ENCODE data around the gene PYCR2.
"Not testable (repeated sequence)": the region's sequence is repeated elsewhere in the genome, so short reads cannot be mapped to it uniquely, and the experiment has no call there.

PYCR2 gene

DNA sequence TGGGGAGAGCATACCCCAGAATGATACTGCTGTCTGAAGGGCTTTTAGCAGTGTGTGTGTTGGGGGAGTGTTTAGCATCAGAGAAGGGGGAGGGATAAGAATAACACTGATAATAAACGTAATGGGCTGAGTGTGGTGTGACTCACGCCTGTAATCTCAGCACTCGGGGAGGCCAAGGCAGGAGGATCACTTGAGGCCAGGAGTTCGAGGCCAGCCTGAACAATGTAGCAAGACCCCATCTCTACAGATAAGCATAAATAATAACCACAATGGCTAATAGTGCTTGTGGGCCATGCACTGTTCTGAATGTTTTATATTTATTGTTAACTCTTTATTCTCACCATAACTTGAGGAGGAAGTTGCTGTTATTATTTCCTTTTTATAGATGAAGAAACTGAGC is 19.5 kb upstream of the PYCR2 start:
- no peak for DNase-seq (ENCODE audit: extremely low read depth in 1 of 2, low read depth in 1 of 2)

DNA sequence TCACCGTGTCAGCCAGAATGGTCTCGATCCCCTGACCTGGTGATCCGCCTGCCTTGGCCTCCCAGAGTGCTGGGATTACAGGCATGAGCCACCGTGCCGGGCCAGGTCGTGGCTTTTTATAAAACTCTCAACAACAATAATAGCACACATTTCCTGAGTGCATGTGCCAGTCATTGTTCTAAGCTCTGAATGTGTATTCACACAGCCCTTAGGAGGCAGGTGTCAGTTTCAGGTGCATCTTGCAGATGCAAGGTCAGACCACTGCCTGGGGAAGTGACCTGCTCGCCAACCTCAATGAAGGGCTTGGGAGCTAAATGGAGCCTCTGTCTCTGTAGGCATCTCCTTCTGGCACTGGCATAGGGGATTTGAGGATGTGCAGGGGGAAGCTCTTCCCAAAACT is 18.5 kb upstream of the PYCR2 start:
- DNase-seq (ENCODE audit: extremely low read depth in 1 of 2, low read depth in 1 of 2) = no peak

DNA sequence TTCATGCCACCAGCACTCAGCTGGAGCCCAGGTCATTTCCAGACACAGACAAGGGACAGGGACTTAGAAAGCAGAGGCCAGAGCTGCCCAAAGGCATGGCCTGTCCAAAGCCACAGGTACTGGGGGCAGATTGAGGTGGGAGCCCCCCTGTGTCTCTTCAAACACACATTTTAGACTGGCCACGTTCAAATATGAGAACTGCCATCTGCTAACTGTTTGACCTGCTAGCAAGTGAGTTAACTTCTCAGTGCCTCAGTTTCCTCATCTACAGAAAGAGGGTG is 17.8 kb upstream of the PYCR2 start:
- DNase-seq (ENCODE audit: extremely low read depth in 1 of 2, low read depth in 1 of 2) = no peak

DNA sequence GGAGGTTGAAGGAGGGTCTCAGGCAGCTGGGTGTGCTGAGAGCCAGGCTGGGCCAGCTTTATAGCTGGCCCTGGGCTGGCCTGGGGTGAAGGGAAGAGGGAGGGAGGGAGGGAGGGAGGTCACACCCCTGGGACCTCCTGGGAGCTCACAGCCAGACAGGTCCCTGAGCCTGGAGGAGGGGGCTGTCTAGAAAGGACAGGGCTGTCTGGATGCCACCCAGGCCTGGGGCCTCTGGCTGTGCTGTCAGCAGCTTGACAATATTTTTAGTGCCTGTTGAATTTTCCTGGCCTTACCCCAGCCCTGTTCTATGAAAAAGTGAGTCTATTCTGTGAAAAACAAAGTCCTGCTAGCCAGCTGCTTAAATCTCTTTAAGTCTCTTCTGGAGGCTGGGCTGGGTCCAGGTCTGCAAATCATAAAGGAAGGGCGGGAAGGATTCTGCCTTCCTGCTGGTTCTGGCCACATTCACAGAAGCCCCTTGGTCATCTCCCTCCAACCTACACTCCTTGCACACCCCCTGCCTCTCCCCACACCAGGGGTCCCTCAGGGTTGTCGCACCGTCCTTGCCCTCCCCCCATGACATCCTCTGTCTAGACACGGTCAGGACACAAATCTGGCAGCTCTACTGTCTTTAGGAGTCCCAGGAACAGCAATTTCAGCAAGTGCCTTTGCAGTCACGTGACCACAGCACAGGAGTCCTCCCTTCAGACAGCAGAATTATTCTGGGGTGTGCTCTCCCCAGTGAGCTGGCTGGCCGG is 17.3 kb upstream of the PYCR2 start, which contains the start of gene LEFTY2:
Gene LEFTY2 (minus strand): TSS at position 34 of the 755 bp plus-strand sequence. CDS start 80 bp downstream, outside the sequence.
- DNase-seq (ENCODE audit: extremely low read depth in 1 of 2, low read depth in 1 of 2) = no peak

DNA sequence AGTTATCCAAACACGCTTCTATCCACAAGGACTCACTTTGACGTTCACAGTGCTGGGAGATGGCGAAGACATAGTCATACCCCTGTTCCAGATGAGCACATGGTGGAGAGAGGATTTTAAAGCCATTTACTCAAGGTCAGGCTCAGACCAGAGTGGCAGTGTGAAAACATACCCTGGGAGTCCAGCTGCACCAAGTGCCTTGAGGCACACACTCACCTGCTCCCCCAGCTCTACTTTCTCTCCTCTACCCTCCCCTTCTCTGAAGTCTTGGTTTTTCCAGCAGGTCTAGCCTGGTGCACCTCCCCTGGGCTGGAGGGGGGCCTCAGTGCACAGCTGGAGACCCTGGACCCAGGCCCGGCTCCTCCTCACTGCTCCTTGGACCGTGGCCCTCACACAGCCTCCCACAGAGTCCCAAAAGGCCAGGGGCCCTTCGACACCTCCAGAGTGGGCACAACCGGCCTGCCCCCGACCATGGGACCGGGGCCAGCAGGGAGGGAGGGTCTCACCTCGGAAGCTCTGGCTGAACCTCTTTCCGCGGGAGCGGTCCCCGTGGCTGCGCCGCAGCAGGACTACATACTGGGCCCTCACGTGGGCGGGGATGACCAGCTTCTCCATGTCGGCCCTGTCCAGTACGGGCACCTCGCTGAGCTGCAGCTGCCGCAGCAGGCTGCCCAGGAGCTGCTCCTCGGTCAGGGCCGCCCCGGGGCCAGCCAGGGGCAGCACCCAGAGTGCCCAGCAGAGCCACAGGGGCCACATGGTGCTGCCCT is 16.5 kb upstream of the PYCR2 start:
- no peak for DNase-seq (ENCODE audit: extremely low read depth in 1 of 2, low read depth in 1 of 2)

DNA sequence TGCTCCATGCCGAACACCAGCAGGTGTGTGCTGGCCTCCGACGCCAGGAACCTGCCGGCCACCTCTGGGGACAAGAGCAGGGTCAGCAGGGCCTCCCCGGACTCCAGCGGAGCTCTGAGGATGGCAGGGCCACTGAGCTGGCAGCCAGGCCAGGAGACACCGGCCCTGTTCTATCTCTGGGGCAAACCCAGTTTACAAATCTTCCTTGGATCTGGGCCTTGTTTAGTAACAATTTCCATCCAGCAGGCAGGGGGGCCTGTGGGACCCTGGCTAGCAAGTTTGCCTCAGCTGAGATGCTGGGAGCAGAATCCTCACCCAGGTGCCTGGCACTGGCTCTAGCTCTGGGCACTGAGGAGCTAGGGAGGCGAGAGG is 15.9 kb upstream of the PYCR2 start:
- not testable (repeated sequence) for DNase-seq (ENCODE audit: extremely low read depth in 1 of 2, low read depth in 1 of 2)

DNA sequence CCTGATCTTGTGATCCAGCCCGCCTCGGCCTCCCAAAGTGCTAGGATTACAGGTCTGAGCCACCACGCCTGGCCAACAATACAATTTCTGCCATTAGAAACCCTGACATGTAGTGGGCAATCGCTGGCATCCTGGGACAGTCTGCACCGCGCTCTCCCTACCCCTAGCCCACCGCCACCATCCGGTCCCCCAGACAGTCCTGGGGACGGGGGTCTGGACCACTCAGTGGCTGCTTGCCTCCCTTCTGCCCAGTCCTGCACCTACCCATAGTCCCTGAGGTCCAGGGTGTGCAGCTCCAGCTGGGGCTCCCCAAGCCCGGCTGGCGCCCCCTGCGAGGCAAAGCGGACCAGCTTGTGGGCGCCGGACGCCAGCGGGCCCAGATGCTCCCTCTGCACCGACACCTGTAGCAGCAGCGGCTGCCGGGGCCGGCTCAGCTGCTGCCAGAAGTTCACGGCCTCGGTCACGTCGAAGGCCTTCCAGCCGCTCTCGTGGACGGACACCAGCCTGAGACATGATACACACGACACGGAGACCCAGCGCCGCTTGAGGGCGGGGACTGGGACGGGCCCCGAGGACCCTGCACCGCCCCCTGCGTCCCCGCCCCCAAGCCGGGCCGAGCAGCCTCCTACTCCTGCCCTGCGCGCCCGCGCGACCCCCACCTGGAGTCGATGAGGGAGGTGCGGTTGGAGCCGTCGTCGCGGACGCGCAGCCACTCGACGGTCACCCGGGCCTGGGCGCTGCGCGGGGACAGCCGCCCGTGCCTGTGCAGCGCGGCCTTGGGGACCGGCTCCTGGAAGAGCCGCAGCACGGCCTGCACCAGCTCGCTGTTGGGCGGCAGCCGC is 15.3 kb upstream of the PYCR2 start:
- not testable (repeated sequence) for DNase-seq (ENCODE audit: extremely low read depth in 1 of 2, low read depth in 1 of 2)

DNA sequence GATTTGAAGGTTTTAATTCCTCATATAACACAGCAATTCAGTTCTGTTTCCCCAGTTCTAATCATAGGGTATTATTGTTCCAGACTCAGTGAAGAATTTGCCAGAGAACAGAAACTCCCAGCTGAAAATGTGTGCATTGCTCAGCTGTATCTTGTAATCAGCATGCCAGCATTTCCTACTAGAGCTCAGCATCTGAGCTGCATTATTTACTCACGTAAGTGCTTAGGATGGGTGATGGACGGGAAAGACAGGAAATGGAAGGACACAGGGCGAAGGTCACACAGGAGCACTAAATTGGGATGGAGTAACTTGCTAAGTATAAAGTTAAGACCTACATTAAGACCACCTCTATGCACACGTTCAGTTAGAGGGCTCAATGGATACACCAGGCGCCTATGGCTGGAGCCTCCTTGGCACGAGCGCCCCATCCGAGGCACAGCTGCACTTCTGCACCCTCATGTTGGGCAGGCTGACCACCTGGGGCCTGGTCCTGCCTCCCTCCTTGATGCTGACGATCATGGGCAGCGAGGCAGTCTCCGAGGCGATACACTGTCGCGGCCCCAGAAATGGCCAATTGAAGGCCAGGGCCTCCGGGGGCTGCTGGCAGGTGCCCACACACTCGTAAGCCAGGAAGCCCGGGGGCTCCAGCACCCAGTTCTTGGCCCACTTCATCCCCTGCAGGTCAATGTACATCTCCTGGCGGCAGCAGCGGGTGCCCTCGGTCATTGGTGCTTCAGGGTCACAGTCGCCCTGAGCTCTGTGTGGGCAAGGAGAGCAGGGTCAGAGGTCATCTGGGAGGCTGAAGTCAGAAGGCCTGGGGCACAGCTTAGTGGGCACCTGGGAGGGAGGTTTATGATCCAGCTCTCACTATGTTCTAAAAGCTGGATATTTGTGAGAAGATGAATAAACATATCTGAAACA is 13.3 kb upstream of the PYCR2 start:
- DNase-seq (ENCODE audit: extremely low read depth in 1 of 2, low read depth in 1 of 2) = no peak

DNA sequence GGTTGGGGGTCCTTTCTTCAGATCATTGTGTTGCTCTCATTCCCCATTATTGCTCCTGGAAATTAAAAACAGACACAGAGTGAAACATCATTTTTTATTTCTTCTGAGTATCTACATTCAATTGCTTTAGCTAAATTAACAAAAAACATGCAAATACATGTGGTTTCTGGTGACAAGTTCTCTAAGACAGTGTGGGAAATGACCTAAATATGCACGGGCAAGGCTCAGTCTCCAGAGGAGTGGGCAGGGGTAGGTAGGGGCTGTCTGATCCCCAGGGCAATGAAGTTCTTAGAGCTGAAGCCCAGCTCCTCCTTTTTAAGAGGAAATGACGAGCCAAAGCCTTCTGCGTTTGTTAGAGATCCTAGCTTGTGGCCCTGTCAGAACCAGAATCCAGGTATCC is 12.5 kb upstream of the PYCR2 start:
- DNase-seq (ENCODE audit: extremely low read depth in 1 of 2, low read depth in 1 of 2) = no peak

DNA sequence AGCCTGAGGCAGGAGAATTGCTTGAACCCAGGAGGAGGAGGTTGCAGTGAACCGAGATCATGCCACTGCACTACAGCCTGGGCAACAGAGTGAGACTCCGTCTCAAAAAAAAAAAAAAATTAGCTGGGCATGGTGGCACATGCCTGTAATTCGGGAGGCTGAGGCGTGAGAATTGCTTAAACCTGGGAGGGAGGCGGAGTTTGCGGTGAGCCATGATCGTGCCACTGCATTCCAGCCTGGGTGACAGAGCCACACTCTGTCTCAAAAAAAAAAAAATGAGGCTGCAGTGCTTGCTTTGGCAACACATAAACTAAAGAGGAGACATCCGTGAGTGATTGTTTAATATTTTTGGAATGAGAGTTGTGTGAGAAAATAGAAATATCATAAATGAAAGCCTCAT is 12.0 kb upstream of the PYCR2 start:
- DNase-seq (ENCODE audit: extremely low read depth in 1 of 2, low read depth in 1 of 2) = not testable (repeated sequence)

DNA sequence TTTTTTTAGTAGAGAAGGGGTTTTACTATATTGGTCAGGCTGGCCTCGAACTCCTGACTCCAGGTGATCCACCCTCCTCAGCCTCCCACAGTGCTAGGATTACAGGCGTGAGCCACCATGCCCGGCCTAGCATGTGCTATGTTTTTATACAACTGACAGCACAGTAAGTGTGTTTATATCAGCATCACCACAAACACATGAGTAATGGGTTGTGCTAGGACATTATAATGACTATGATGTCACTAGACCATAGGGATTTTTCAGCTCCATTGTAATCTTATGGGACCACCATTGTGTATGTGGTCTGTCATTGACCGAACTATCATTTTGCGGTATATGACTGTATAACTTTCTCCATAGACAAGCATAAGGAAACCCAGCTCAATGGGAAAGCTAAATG is 10.7 kb upstream of the PYCR2 start:
- DNase-seq (ENCODE audit: extremely low read depth in 1 of 2, low read depth in 1 of 2) = no peak

DNA sequence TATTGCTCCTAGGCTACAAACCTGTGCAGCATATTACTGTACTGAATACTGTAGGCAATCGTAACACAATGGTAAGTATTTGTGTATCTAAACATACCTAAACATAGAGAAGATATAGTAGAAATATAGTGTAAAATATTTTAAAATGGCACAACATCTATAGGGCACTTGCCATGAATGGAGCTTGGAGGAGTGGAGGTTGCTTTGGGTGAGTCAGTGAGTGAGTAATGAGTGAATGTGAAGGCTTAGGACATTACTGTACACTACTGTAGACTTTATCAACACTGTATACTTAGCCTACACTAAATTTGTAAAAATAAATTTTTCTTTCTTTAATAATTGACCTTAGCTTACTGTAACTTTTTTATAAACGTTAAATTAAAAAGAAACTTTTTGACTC is 9.0 kb upstream of the PYCR2 start:
- no peak for DNase-seq (ENCODE audit: extremely low read depth in 1 of 2, low read depth in 1 of 2)

DNA sequence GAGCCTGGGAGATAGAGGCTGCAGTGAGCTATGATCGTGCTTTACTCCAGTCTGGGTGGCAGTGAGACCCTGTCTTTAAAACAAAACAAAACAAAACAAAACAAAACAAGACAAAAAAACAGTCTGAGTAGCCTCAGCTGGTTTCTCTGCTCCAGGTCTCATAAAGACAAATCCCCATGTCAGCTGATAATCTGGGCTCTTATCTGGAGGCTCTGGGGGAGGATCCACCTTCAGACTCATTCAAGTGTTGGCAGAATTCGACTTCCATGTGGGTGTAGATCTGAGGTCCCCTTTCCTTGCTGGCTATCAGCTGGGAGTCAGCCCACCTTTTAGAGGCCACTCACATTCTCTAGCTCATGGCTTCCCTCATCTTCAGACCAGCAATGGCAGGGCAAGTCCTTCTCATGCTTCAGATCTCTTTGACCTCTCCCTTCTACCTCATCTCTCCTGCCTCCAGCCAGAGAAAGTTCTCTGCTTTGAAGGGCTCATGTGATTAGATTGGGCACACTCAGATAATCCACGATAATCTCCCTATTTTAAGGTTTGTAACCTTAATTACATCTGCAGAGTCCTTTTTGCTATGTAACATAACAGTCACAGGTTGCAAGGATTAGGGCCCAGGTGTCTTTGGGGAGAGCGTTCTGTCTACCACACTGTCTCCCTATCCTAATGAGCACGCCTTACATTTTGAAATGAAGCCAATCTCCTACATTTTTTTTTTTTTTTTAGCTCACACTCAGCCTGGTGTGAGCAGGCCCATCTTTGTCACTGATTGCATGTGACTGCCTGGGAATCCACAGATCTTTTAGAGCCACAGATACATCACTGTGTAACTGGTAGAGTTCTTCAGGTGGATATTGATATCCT is 7.5 kb upstream of the PYCR2 start:
- no peak for DNase-seq (ENCODE audit: extremely low read depth in 1 of 2, low read depth in 1 of 2)

DNA sequence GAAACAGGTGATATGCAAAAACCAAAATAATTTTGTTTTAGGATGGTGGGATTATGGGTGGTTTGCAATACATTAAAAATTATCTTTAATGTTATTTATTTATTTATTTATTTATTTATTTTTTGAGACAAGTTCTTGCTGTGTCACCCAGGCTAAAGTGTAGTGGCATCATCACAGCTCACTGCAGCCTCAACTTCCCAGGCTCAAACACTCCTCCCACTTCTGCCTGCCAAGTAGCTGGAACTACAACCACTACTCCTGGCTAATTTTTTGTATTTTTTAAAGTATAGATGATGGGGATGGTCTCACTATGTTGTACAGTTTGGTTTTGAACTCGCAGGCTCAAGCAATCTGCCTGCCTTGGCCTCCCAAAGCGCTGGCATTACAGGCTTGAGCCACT is 6.5 kb upstream of the PYCR2 start:
- no peak for DNase-seq (ENCODE audit: extremely low read depth in 1 of 2, low read depth in 1 of 2)

DNA sequence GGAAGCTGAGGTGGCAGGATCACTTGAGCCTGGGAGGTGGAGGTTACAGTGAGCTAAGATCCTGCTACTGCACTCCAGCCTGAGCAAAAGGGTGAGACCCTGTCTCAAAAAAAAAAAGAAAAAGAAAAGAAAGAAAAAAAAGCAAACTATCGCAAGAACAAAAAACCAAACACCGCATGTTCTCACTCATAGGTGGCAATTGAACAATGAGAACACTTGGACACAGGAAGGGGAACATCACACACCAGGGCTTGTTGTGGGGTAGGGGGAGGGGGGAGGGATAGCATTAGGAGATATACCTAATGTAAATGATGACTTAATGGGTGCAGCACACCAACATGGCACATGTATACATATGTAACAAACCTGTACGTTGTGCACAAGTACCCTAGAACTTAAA is 5.4 kb upstream of the PYCR2 start:
- not testable (repeated sequence) for DNase-seq (ENCODE audit: extremely low read depth in 1 of 2, low read depth in 1 of 2)

DNA sequence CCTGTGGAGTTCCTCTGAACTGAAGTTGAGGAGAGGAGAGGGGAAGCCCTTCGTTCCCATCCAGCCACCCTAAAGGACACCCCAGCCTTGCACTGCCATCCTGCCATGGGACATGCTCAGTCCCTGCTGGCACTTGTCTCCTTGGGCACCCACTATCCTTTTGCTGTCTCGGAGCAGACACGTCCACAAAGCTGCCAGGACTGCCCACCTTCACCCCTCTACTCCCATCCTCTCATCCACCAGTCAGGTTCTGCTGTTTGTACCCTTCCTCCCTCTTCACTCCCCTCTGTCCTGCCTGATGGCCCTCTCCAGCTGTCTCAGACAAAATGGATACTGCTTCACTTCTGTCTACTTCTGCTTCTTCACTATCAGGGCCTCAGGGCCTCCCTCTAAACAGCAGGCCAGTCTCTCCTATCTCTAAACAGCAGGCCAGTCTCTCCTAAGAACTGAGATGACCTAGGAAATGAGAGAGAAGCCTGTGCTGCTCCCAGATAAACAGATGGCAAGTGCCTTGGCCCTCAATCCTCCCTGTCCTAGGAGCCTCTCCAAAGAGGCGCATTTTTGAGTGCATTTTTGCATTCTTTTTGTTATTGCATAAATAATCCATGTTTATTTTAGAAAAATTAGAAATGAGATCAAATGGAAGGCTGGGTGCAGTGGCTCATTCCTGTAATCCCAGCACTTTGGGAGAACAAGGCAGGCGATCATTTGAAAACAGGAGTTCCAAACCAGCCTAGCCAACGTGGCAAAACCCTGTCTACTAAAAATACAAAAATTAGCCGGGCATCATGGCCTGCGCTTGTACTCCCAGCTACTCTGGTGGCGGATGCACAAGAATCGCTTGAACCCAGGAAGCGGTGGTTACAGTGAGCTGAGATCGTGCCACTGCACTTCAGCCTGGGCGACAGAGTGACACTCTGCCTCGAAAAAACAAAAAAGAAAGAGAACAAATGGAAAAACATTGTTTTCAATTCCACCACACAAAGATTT is 4.4 kb upstream of the PYCR2 start:
- no peak for DNase-seq (ENCODE audit: extremely low read depth in 1 of 2, low read depth in 1 of 2)

DNA sequence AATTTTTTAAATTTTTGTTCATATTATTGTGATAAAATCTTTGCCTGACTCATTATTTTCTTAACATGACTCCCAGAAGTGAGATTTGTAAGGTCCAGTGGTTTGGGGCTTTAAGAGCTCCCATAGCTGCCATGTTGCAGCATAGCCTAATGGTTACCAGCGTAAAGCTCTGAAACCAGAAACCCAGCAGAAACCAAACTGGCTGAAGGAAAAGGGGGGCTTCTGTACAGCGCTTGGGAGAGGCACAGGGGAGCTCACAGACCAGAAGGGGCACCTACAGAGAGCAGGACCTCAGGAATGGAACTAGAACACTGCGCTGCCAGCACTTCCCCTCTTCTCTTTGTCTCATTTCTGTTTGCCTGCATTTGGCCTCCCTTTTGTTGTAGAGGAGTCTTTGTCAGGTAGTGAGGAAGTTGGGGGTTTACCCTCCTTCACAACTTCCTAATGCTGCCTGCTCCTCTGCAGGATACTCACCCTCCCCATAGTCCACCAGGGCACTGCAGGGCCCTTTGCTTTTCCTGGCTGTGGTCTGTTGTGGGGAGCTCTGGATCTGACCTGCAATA is 2.6 kb upstream of the PYCR2 start:
- no peak for DNase-seq (ENCODE audit: extremely low read depth in 1 of 2, low read depth in 1 of 2)

DNA sequence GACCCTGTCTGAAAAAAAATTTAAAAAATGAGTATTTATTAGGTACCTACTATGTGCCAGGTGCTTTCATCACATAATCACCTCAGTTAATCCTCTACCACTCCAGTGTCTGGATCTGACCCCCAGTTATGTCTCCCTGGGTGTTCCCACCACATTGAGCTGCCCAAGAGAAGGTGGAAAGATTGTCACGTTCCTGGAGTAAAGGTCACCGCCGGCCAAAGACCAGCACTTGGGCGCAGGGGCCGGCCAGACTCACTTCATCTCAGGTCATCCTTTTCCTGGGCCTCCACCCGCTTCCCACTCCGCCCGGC is 714 bp downstream of the PYCR2 start:
- no peak for DNase-seq (ENCODE audit: extremely low read depth in 1 of 2, low read depth in 1 of 2)
